GM18526 (cell line): Measurements from ENCODE around the gene SCAF1.

Source experiments
- POLR2A ChIP-seq: IDR thresholded peaks from 3 replicates; pipeline ENCODE4 v1.6.1; 2011; ENCODE audit not compliant: insufficient read length; ENCODE audit errors: extremely low read depth

SCAF1 gene

GRCh38 chr19:49652551-49653465 is 10.8 kb downstream of the SCAF1 start:
- TF ChIP-seq POLR2A = no peak

DNA sequence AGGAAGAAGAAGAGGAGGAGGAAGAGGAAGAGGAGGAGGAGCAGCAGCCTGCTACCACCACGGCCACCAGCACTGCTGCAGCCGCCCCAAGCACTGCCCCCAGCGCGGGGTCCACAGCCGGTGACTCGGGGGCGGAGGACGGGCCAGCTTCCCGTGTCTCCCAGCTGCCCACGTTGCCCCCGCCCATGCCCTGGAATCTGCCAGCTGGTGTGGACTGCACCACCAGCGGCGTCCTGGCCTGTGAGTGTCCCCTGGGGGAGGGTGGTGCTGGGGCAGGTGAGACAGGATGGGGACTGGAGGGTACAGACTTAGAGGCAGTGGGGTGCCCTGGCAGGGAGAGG is 11.4 kb downstream of the SCAF1 start:
- TF ChIP-seq POLR2A = no peak

GRCh38 chr19:49654581-49654980 is 12.6 kb downstream of the SCAF1 start:
- TF ChIP-seq POLR2A = no peak

GRCh38 chr19:49655570-49656455 is 13.8 kb downstream of the SCAF1 start:
- TF ChIP-seq POLR2A = no peak

- TF ChIP-seq POLR2A = no peak
Observed at GRCh38 chr19:49656456-49657109, 14.6 kb downstream of the SCAF1 start.

DNA sequence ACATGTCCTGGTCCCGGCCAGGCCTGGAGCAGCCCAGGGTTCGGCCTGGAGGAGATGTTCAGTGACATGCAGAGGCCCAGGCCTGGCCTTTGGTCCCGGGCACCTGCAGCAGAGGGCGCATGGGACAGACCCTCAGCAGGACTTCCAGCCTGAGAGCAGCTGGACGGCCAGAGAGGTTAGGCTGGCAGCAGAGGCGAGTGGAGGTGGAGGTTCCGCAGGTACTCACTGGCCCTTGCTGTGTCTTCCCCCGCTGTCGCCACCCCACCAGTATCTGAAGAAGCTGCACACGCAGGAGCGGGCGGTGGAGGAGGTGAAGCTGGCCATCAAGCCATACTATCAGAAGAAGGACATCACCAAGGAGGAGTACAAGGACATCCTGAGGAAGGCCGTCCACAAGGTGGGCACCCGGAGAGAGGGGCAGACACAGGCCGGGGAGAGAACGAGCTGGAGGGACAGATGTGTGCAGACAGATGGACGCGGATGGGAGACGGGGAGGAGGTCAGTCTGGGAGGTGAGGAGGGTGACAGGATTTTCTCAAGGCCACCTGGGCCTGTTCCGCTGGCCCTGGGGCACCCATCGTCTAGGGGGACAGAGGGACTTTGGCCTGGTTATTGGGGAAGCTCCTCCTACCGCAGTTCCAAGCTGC is 15.6 kb downstream of the SCAF1 start:
- no peak for TF ChIP-seq POLR2A

- TF ChIP-seq POLR2A = no peak
Observed at GRCh38 chr19:49658139-49658517, 16.1 kb downstream of the SCAF1 start.

- TF ChIP-seq POLR2A = no peak
Observed at GRCh38 chr19:49658566-49659442, 16.8 kb downstream of the SCAF1 start.

DNA sequence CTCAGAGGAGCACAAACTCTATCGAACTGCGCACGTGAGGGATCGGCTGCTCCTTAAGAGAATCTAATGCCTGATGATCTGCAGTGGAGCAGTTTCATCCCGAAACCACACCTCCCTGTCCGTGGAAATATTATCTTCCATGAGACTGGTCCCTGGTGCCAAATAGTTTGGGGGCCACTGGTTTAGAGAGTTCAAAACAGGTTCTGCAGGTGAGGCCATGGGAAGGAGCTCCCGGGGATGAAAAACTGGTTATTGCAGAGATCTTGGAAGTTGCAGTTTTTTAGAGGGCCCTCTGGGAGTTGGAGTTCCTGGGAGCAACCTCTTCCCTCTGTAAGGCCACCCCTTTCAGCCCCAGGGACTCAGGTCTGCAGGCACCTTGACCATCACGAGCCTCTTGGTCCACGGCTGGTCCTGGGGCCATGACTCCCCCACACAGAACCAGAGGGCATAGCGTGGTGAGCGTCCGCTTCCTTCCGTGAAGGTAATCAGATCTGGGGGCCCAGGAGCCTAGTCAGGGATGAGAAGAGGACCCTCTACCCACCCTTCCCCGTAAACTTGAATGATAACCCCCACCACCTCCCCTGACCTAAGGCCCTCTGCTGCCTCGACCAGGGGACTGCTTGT is 18.4 kb downstream of the SCAF1 start:
- no peak for TF ChIP-seq POLR2A

- TF ChIP-seq POLR2A = no peak
Observed at GRCh38 chr19:49662011-49662410, 20.0 kb downstream of the SCAF1 start.

- no peak for TF ChIP-seq POLR2A
Observed at GRCh38 chr19:49663224-49663623, 21.2 kb downstream of the SCAF1 start.

DNA sequence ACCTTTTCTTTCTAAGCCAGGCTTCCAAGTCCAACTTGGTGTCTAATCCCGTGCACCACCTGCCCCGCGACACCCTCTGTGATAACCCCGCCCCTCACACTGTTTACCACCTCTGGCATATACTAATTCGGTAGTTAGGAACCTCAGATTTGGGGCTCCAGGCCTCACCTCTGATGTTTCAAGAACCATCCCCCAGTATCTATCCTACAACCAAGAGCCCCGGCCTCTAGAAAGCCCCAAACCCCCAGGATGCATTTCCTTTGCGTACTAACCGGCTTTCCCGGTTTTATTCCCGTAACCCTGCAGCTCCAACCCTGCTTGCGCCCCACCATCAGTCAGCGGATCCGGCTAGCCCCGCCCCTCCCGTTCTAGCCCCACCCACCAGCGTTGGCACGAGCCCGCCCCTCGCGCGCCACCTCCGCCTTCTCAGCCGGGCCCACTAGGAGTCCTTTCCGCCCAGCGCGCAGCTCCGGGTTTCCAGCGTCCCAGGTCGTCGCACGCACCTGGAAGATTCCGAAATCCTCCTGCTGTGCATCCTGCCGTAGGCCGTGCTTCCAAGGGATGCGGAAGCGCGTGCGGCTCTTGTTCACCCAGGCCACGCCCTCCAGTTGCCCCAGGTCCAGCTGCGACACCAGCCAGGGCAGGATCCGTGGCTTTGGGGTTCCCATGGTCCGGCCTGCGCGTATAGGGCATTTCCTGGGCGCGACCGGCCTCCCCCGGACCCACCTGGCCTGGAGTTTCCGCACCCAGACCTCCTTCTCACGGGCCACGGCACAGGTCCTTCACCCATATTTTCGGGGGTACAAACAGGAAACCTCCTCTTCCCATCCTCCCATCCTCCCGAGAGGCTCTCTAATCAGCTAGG is 22.4 kb downstream of the SCAF1 start:
- TF ChIP-seq POLR2A = peak; percentile 63

DNA sequence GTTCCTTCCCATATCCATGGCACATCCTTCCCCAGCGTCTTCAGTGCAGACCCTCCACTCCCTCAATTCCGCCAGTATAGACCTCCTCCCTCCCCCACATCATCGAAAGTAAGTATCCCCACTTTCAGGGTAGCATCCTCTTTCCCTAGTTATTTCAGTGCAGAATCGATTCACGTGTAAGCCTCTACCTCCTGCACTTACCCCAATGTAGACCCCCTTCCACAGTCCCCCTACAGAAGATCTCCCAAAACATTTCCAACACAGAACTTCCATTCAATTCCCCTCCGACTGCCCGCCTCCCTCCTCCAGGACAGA is 23.0 kb downstream of the SCAF1 start:
- TF ChIP-seq POLR2A = no peak
